Measurements from ENCODE around the gene NOD2. TPM values are rescaled to one million over a fixed set of nuclear protein-coding genes. Genes with fewer than 3 reads are reported as not detected.

The NOD2 gene
- total and polyA plus RNA-seq, 4 donors: 0.79 to 1.2 (median 0.83) TPM

DNA sequence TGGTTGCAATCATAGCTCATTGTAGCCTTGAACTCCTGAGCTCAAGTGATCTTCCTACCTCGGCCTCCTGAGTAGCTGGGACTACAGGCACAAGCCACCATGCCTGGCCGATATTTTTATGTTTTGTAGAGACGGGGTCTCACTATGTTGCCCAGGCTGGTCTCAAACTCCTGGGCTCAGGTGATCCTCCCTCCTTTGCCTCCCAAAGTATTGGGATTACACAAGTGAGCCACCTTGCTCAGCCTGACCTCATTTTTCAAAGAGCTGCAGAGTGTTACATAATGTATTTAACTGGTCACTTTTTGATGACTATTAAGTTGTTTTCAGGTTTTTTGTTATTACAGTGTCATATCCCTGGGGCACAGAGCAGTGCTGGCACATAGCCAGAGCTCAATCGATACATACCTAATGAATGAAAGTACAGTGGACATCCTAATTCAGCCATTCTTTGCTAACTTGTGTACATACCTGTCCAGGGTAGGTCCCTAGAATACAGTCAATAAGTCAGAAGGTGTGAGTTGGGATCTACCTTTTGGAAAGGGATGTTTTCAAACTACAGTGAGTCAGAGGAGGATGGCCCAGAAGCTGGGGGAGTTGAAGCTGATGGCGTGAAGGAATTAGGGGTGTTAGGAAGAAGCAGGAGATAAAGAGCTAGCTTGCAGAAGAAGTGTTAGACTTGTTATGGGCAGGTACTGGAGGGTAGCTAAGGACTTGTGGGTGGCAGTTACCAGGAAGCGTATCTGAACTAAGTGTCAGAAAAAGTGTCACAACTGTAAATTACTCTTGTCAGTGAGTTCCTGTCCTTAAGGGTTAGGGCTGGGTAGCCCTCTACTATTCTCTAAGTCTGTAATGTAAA lies 28.4 kb downstream of the NOD2 start:
- Histone ChIP-seq H3K27ac (ENCODE audit: low read depth, low read length) (no peak overlapping the region), H3K9me3 (ENCODE audit: control insufficient read depth, insufficient read depth, low read length) (no peaks in the 10 kb centered on the region), H3K4me3 (ENCODE audit: low read depth, low read length) (no peak overlapping the region), H3K36me3 (ENCODE audit: control insufficient read depth, insufficient read depth, low read length) (no peaks in the 10 kb centered on the region), H3K27me3 (ENCODE audit: control insufficient read depth, insufficient read depth, low read length) (peaks cover 3% of the 10 kb centered on the region), H3K4me1 (ENCODE audit: control insufficient read depth, insufficient read depth, low read length) (no peaks in the 10 kb centered on the region)
- WGBS (ENCODE audit: insufficient coverage): 100% methylated on average over 3 of the region's 6 CpGs
- DNase-seq (ENCODE audit: low read depth in 4 of 6, low spot score in 6 of 6): no peak

DNA sequence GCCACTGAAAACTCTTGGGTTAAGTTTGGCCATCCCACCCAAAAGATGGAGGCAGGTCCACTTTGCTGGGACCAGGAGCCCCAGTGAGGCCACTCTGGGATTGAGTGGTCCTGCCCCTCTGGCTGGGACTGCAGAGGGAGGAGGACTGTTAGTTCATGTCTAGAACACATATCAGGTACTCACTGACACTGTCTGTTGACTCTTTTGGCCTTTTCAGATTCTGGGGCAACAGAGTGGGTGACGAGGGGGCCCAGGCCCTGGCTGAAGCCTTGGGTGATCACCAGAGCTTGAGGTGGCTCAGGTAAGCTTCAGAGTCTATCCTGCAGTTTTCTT lies 29.0 kb downstream of the NOD2 start:
- 78% methylated on average over 1 of the region's 1 CpG for WGBS (ENCODE audit: insufficient coverage)
- H3K4me3 ChIP-seq (ENCODE audit: low read depth, low read length): no peak overlapping the region
- no peaks in the 10 kb centered on the region for H3K4me1 ChIP-seq (ENCODE audit: control insufficient read depth, insufficient read depth, low read length)
- H3K36me3 ChIP-seq (ENCODE audit: control insufficient read depth, insufficient read depth, low read length): no peaks in the 10 kb centered on the region
- peaks cover 3% of the 10 kb centered on the region for H3K27me3 ChIP-seq (ENCODE audit: control insufficient read depth, insufficient read depth, low read length)
- no peaks in the 10 kb centered on the region for H3K9me3 ChIP-seq (ENCODE audit: control insufficient read depth, insufficient read depth, low read length)
- DNase-seq (ENCODE audit: low read depth in 4 of 6, low spot score in 6 of 6): no peak
- no peak overlapping the region for H3K27ac ChIP-seq (ENCODE audit: low read depth, low read length)

DNA sequence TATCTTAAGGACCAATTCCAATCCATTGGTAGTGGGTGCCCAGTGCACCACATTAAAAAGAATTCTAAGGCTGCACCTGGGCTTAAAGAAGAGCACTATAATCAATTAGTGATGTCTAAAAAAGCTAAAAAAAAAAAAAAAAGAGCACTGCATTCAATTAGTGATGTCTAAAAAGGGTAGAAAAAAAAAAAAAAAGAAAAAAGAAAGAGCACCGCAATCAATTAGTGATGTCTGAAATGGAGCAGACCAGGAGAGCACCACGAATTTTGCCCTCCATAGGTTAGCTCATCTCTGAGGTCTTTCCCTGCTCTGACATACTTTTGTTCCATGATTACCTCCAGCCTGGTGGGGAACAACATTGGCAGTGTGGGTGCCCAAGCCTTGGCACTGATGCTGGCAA lies 29.6 kb downstream of the NOD2 start:
- Histone ChIP-seq H3K9me3 (ENCODE audit: control insufficient read depth, insufficient read depth, low read length) (no peaks in the 10 kb centered on the region), H3K27ac (ENCODE audit: low read depth, low read length) (no peak overlapping the region), H3K27me3 (ENCODE audit: control insufficient read depth, insufficient read depth, low read length) (peaks cover 3% of the 10 kb centered on the region), H3K36me3 (ENCODE audit: control insufficient read depth, insufficient read depth, low read length) (no peaks in the 10 kb centered on the region), H3K4me3 (ENCODE audit: low read depth, low read length) (no peak overlapping the region), H3K4me1 (ENCODE audit: control insufficient read depth, insufficient read depth, low read length) (no peaks in the 10 kb centered on the region)
- 86% methylated on average over 2 of the region's 2 CpGs for WGBS (ENCODE audit: insufficient coverage)
- DNase-seq (ENCODE audit: low read depth in 4 of 6, low spot score in 6 of 6): no peak

DNA sequence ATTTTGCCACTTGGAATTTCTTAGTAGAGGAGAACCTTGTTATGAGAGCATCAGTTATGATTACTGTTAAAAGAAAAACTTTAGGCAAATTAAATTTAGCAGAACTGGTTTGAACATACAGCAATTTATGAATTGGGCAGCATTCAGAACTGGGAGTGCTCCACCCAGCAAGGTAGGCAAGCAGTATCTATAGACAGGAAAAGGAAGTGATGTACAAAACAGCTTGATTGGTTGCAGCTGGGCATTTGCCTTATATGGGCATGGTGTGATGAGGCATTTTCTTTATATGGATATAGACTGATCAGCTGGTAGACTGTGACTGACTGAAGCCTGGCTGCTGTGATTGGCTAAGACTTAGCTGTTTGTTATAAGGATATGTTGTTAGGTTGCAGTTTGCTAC lies 30.9 kb downstream of the NOD2 start:
- Histone ChIP-seq H3K27me3 (ENCODE audit: control insufficient read depth, insufficient read depth, low read length) (no peaks in the 10 kb centered on the region), H3K4me1 (ENCODE audit: control insufficient read depth, insufficient read depth, low read length) (no peaks in the 10 kb centered on the region), H3K27ac (ENCODE audit: low read depth, low read length) (no peak overlapping the region), H3K4me3 (ENCODE audit: low read depth, low read length) (no peak overlapping the region), H3K36me3 (ENCODE audit: control insufficient read depth, insufficient read depth, low read length) (no peaks in the 10 kb centered on the region), H3K9me3 (ENCODE audit: control insufficient read depth, insufficient read depth, low read length) (no peaks in the 10 kb centered on the region)
- no peak for DNase-seq (ENCODE audit: low read depth in 4 of 6, low spot score in 6 of 6)

DNA sequence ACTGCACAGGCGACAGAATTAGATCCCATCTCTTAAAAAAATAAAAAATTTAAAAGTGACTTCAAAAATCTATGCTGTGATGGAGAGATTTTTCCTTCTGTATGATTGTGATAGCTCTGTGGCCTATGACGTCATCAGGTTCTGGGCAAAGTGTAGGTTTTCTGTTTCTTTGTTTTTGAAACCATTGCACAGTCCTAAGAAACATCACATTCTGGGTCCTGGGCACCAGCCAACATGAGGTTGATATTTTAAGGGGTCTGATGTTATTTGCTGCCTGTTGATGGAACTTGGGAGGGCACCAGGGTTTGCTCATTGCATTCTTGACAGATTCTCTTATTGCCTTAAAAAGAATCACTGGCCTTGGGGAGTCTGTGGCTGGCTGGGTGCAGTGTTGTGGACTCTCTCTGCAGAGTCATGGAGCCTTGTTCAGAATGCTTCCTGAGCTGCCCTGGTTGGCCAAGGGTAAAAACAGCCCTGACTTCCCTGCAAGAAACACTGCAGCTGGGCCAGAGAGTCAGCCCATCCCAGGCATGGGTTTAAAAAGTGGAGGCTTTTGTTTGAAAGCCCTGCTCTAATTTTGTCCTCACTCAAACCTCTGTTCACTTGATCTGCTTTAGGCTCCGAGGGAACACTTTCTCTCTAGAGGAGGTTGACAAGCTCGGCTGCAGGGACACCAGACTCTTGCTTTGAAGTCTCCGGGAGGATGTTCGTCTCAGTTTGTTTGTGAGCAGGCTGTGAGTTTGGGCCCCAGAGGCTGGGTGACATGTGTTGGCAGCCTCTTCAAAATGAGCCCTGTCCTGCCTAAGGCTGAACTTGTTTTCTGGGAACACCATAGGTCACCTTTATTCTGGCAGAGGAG lies 38.0 kb downstream of the NOD2 start:
- 66% methylated on average over 4 of the region's 6 CpGs for WGBS (ENCODE audit: insufficient coverage)
- Histone ChIP-seq H3K27ac (ENCODE audit: low read depth, low read length) (no peak overlapping the region), H3K27me3 (ENCODE audit: control insufficient read depth, insufficient read depth, low read length) (no peaks in the 10 kb centered on the region), H3K9me3 (ENCODE audit: control insufficient read depth, insufficient read depth, low read length) (no peaks in the 10 kb centered on the region), H3K4me3 (ENCODE audit: low read depth, low read length) (no peak overlapping the region), H3K36me3 (ENCODE audit: control insufficient read depth, insufficient read depth, low read length) (no peaks in the 10 kb centered on the region), H3K4me1 (ENCODE audit: control insufficient read depth, insufficient read depth, low read length) (peaks cover 9% of the 10 kb centered on the region)
- no peak for DNase-seq (ENCODE audit: low read depth in 4 of 6, low spot score in 6 of 6)

DNA sequence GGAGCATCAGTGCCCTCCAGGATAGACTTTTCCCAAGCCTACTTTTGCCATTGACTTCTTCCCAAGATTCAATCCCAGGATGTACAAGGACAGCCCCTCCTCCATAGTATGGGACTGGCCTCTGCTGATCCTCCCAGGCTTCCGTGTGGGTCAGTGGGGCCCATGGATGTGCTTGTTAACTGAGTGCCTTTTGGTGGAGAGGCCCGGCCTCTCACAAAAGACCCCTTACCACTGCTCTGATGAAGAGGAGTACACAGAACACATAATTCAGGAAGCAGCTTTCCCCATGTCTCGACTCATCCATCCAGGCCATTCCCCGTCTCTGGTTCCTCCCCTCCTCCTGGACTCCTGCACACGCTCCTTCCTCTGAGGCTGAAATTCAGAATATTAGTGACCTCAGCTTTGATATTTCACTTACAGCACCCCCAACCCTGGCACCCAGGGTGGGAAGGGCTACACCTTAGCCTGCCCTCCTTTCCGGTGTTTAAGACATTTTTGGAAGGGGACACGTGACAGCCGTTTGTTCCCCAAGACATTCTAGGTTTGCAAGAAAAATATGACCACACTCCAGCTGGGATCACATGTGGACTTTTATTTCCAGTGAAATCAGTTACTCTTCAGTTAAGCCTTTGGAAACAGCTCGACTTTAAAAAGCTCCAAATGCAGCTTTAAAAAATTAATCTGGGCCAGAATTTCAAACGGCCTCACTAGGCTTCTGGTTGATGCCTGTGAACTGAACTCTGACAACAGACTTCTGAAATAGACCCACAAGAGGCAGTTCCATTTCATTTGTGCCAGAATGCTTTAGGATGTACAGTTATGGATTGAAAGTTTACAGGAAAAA lies 38.8 kb downstream of the NOD2 start:
- Histone ChIP-seq H3K4me3 (ENCODE audit: low read depth, low read length) (no peak overlapping the region), H3K36me3 (ENCODE audit: control insufficient read depth, insufficient read depth, low read length) (no peaks in the 10 kb centered on the region), H3K27me3 (ENCODE audit: control insufficient read depth, insufficient read depth, low read length) (no peaks in the 10 kb centered on the region), H3K4me1 (ENCODE audit: control insufficient read depth, insufficient read depth, low read length) (peaks cover 9% of the 10 kb centered on the region), H3K27ac (ENCODE audit: low read depth, low read length) (no peak overlapping the region), H3K9me3 (ENCODE audit: control insufficient read depth, insufficient read depth, low read length) (no peaks in the 10 kb centered on the region)
- no peak for DNase-seq (ENCODE audit: low read depth in 4 of 6, low spot score in 6 of 6)
- WGBS (ENCODE audit: insufficient coverage): 68% methylated on average over 9 of the region's 10 CpGs

DNA sequence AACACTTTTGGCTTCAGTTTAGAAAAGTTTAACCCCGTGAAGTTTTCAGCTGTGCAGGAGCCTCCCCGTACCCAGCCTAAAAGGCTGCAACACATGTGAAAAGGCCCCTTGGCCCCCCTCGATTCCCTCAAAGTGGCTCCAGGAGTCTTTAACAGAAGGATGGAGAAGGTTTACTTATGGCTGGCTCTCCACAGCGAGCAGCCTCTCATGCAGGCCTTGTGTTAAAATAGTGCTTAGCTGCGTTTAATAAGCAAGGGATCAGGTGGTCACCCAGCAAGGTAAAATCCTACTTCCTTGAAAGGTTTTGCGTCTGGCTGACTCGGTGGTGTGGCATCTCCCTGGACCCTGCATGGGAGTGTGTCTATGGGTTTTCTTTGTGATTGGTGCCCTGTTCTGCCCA lies 40.1 kb downstream of the NOD2 start:
- Histone ChIP-seq H3K4me1 (ENCODE audit: control insufficient read depth, insufficient read depth, low read length) (peaks cover 9% of the 10 kb centered on the region), H3K27ac (ENCODE audit: low read depth, low read length) (no peak overlapping the region), H3K27me3 (ENCODE audit: control insufficient read depth, insufficient read depth, low read length) (peaks cover 1% of the 10 kb centered on the region), H3K36me3 (ENCODE audit: control insufficient read depth, insufficient read depth, low read length) (no peaks in the 10 kb centered on the region), H3K4me3 (ENCODE audit: low read depth, low read length) (no peak overlapping the region), H3K9me3 (ENCODE audit: control insufficient read depth, insufficient read depth, low read length) (no peaks in the 10 kb centered on the region)
- no peak for DNase-seq (ENCODE audit: low read depth in 4 of 6, low spot score in 6 of 6)
- 85% methylated on average over 5 of the region's 7 CpGs for WGBS (ENCODE audit: insufficient coverage)

DNA sequence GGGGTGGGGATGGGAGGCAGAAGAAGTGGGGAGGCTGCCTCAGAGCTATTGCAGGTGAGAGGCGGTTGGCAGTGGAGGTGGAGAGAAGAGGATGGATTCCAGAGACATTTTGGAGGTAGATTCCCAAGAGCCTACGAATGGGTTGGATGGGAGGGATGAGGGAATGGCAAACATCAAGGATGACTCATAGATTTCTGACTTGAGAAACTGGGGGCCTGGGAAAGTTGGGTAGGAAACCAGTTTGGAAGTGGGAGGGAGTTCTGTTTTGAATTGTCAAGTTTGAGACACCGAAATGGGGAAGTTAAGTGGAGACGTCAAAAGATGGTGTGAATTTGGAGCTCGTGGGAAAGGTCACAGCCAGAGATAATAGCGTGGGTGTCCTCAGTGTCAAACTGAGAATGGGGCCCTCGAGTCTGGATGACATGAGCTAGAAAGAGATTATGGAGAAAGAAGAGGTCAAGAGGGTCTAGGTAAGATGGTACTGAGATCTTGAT lies 42.3 kb downstream of the NOD2 start:
- H3K4me3 ChIP-seq (ENCODE audit: low read depth, low read length): no peak overlapping the region
- peaks cover 9% of the 10 kb centered on the region for H3K4me1 ChIP-seq (ENCODE audit: control insufficient read depth, insufficient read depth, low read length)
- no peaks in the 10 kb centered on the region for H3K36me3 ChIP-seq (ENCODE audit: control insufficient read depth, insufficient read depth, low read length)
- no peak for DNase-seq (ENCODE audit: low read depth in 4 of 6, low spot score in 6 of 6)
- H3K27me3 ChIP-seq (ENCODE audit: control insufficient read depth, insufficient read depth, low read length): peaks cover 2% of the 10 kb centered on the region
- WGBS (ENCODE audit: insufficient coverage): 86% methylated on average over 7 of the region's 7 CpGs
- H3K9me3 ChIP-seq (ENCODE audit: control insufficient read depth, insufficient read depth, low read length): no peaks in the 10 kb centered on the region
- no peak overlapping the region for H3K27ac ChIP-seq (ENCODE audit: low read depth, low read length)

DNA sequence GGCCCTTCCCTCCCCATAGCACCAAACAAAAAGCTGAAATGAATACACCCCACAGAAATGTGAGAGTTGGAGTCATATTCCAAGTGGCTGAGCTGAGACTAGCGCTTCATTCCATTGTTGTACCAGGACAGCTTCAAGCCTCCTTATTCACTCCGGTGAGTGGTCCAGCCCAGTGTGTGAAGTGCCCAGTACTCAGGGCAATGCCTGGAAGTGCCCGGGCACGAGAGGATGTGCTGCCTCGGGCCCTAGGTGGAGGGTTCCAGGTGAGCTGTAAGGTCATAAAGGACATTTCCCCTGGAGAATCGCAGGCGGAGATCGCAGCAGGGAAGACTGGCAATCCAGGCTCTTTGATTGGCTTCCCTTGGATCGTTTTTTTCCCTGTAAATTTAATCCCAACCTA lies 43.0 kb downstream of the NOD2 start:
- Histone ChIP-seq H3K4me3 (ENCODE audit: low read depth, low read length) (no peak overlapping the region), H3K27ac (ENCODE audit: low read depth, low read length) (no peak overlapping the region), H3K27me3 (ENCODE audit: control insufficient read depth, insufficient read depth, low read length) (peaks cover 2% of the 10 kb centered on the region), H3K4me1 (ENCODE audit: control insufficient read depth, insufficient read depth, low read length) (peaks cover 13% of the 10 kb centered on the region), H3K36me3 (ENCODE audit: control insufficient read depth, insufficient read depth, low read length) (no peaks in the 10 kb centered on the region), H3K9me3 (ENCODE audit: control insufficient read depth, insufficient read depth, low read length) (no peaks in the 10 kb centered on the region)
- DNase-seq (ENCODE audit: low read depth in 4 of 6, low spot score in 6 of 6): no peak
- WGBS (ENCODE audit: insufficient coverage): 88% methylated on average over 7 of the region's 9 CpGs

All from spinal cord (tissue), 10 donors.